GM19239 (cell line): ENCODE results near the gene SRRM4.
A peak's percentile ranks its signal among the peaks of the same experiment; 100 is the strongest.

Source experiments
- DNase-seq: peaks from one replicate; pipeline ENCODE4 v3.0.0; 2011; ENCODE audit warnings: low spot score; ENCODE audit not compliant: insufficient read length
- FAIRE-seq: peaks from 2 replicates; lab custom pipeline; 2011; peaks lifted over from hg19 to GRCh38; lab: Jason Lieb, UNC

The SRRM4 gene

GRCh38 chr12:119060847-119061796 lies 79.8 kb downstream of the SRRM4 start:
- FAIRE-seq (no peak), DNase-seq (peak; percentile 13)

DNA sequence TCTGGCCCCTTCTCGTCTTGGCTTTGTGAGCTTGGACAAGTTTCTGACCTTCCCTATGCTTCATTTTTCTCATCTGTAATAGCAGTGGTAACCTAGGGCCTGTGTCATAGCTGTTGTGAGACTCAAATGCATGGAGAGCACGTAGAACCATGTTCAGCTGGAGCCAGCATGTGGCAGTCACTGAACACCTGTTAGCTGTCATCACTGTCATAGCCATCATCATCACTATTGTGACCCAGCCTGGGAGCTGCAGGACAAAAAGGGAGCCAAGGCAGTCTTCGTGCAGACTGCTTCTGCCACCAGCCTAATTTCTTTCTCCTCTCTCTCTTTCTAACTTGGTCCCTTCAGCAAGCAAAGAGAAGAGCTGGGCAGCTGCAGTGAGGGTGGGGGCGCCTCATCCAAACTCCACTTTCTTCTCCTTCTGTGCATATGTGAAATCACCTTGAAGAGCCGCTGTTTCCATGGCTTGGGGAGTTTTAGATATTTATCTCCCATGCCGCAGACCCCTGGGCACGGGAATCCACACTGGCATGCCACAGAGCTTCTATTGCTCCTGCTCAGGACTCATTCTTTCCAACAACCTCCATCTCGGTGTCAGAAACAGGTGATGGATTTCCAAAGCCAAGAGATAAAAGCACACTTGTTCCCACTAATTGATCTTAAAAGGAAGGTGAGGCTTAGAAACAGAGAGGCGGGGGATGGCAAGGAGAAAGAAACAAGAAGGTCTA lies 87.0 kb downstream of the SRRM4 start:
- FAIRE-seq = no peak

DNA sequence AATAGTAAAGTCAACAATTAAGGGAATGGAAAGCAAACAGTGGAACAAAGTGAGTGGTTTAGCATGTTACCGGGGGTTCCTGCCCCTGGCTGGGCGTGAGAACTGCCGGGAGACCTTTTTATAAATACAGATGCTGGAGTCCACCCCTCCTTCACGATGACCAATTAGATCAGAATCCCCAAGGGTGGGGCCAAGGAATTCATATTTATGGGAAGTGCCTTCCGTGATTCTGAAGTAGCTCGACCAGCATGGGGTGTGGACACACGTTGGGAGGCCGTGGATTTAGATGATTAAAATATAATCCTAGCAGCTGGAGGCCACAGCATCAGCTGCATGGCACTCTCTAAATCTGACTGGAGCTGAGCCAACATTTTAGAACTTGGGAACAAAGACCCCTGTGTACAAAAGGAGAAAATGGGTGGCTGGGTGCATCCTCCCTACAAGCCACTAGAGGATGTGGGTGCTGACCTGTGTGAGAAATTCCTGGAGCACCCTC lies 87.9 kb downstream of the SRRM4 start:
- DNase-seq = no peak
- no peak for FAIRE-seq

More for the DNA sequence above, 87.0 kb downstream of the SRRM4 start:
- no peak for DNase-seq

- no peak for FAIRE-seq
- no peak for DNase-seq
Observed at GRCh38 chr12:119071176-119071575, 89.8 kb downstream of the SRRM4 start.

DNA sequence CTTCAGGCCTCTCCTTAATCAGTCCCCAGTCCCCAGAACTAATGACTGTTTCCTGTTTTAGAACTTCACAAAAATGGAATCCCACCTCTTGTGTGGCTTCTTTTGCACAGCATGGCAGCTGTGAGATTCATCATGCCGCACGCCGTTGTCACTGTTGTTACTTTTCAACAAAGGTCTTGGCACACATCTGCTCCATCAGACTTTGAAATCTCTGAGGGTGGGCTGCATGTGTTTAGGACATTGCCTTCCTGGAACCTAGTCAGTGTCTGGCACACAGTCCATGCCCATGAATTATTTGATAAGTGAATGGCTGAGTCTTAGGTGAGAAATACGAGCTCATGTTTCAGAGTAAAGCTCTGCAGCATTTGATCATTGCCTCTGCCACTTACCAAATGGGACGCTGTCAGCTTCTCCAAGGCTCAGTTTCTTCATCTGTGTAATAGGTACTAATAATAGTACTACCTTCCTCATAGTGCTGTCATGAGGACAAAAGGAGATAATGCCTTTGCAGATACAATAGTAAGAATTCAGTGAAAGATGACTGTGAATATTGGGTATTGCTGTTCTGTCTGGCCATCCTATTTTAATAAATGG lies 90.4 kb downstream of the SRRM4 start:
- FAIRE-seq = no peak
- DNase-seq = no peak

GRCh38 chr12:119072440-119072839 lies 91.1 kb downstream of the SRRM4 start:
- FAIRE-seq = no peak

DNA sequence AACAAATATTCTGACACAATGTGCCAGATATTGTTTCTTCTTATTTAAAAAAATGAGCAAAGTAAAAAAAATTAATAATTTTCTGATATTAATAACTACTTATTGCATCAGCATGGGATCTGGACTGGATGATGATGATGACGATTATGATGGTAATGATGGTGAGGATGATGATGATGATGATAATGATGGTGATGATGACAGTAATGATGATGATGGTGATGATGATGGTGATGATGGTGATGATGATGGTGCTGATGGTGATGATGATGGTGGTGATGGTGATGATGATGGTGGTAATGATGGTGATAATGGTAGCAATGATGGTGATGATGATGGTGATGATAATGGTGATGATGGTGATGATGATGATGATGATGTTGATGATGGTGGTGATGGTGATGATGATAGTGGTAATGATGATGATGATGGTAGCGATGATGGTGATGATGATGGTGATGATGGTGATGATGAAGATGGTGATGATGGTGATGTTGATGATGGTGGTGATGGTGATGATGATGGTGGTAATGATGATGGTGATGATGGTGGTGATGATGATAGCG lies 94.0 kb downstream of the SRRM4 start:
- DNase-seq (no peak), FAIRE-seq (no peak)

More at GRCh38 chr12:119072440-119072839, 91.1 kb downstream of the SRRM4 start:
- DNase-seq = no peak

DNA sequence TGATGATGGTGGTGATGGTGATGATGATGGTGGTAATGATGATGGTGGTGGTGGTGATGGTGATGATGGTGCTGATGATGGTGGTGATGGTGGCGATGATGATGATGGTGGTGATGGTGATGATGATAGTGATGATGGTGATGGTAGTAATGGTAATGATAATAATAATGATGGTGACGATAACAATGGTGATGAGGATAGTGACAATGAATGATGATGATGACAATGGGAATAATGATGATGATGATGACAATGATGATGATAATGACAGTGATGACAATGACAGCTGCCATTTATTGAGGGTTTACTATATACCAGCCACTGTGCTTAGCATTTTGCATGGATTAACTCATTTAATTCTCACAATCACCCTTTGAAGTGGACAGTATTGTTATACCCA lies 94.6 kb downstream of the SRRM4 start:
- DNase-seq (no peak), FAIRE-seq (no peak)

DNA sequence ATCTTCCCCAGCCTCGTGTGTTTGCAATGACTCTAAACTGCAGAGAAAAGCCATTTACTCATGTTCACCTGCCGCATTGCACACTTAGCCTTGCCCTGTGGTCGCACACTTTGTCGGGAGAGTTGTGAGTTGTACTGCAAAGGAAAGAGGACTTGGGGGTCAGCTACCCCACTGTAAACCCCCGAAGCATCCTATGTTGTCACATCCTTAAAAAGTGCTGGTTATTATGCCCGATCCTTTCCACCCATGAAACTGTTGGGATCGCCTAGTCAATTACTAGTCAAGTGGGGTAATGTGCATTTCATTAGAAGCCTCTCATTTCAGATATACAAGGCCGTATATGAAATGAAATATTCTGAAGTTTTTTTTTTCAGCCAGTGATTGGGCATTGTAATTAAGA lies 98.2 kb downstream of the SRRM4 start:
- DNase-seq = no peak
- no peak for FAIRE-seq

DNA sequence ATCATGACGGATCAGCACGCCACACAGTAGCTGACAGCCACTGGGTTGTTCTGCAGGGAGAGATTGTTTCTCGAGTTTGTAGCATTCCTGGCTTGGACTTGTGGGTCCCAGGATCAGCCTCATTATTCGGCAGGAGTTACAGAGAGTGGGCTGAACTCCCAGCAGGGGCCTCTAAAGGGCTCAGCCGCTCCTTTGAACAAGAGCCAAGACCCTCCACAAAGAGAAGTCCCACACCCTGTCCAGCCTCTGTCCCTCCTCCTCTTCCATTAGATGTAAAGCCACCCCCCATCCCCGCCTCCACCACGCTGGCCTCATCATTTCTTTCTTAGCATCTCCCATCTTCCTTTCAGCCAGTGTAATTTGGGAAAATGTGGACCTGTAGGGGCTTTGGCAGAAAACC lies 100.7 kb downstream of the SRRM4 start:
- no peak for FAIRE-seq
- no peak for DNase-seq

DNA sequence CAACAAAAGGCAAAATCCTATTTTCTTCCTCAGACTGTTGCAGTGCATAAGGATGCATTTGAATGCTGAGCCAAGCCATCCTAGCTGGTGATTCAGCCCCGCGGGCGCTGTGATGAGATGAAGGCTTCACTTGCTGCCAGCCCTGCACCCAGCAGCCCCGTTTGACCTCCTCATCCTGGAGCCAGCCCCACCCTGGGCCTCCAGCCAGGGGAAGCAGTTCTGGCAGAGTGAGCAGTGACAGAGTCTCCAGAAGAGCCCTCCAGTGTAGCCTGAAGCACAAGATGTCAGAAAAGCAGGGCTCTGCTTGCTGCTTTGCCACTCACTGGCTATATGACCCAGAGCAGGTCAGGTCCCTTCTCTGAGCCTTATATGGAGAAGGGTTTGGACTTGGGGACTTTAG lies 101.2 kb downstream of the SRRM4 start:
- no peak for DNase-seq

DNA sequence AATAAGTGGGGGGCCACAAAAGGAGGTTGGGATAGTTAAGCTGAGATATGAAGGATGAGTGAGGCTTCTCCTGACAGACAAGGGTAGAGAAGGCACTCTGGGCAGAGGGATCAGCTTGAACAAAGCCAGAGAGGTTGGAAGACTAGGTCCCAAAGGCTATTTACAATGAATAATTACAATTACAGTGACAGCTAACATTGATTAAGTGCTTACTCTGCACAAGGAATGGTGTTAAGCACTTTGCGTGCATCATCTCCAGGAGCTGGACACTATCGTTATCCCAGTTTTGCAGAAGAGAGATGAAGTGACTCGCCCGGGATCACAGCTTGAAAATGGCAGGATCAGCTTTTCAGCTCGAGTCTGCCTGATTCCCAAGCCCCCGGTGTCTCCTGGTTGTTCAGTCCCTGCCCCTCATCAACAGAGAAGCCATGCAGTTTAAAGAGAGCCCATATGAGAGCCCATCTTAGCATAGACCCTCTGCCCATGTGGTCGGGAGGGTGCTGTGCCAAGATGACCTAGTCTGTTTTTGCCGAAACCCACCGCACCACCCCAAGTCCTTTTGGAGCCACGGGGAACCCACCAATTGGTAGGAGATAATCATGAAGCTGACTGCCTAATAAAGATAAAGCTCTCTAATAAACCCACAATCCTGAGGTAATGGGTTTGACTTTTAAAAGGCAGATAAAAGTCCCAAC lies 107.5 kb downstream of the SRRM4 start:
- no peak for FAIRE-seq

More for the DNA sequence above, 101.2 kb downstream of the SRRM4 start:
- no peak for FAIRE-seq

DNA sequence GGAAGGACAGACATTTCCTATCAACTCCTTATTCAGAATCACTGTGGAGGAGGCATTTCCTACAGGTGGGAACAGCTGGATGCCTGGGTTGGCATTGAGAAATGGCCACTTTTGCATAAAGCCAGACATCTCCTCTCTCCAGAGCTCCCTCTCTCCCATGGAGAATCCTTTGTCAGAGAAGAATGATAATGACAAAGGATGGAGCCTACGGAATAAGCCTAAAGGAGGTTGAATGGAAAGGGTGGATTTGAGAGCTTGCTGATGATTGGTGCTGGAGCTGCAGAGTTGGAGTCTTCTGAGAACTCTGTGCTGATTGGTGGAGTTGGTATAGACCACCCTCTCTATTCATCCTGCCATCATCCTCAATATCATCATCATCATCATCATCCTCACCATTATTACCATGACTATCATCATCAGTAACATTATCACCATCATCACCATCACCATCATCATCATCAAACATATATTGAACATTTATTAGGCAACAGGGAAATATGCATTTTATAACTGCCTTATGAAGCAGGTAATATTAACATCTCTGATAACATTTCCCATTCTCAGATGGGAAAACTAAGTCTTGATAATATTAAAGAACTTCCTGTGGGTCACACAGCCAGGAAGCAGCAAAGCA lies 108.2 kb downstream of the SRRM4 start:
- DNase-seq = no peak
- FAIRE-seq = no peak

More for the DNA sequence above, 107.5 kb downstream of the SRRM4 start:
- DNase-seq = no peak

DNA sequence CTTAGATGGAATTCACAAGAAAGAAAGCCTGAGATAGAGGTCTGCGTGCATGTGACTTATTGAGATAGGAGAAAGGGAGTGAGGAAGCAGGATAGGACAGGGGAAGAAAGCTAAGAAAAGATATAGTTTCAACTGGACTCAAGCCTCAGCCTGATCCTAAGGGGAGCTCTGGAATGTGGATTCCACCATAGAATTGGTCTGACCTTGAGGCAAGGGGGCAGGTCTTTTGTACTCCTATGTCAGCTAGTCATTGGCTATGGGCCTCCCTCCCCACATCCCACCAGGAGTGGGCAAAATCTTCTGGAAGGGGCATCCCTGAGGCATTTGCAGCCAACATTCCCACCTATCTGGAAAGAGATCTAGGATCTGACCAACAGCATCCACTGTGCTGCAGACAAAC lies 108.9 kb downstream of the SRRM4 start:
- DNase-seq = no peak
- FAIRE-seq = no peak

GRCh38 chr12:119090865-119091264 lies 109.5 kb downstream of the SRRM4 start:
- FAIRE-seq (no peak), DNase-seq (no peak)

DNA sequence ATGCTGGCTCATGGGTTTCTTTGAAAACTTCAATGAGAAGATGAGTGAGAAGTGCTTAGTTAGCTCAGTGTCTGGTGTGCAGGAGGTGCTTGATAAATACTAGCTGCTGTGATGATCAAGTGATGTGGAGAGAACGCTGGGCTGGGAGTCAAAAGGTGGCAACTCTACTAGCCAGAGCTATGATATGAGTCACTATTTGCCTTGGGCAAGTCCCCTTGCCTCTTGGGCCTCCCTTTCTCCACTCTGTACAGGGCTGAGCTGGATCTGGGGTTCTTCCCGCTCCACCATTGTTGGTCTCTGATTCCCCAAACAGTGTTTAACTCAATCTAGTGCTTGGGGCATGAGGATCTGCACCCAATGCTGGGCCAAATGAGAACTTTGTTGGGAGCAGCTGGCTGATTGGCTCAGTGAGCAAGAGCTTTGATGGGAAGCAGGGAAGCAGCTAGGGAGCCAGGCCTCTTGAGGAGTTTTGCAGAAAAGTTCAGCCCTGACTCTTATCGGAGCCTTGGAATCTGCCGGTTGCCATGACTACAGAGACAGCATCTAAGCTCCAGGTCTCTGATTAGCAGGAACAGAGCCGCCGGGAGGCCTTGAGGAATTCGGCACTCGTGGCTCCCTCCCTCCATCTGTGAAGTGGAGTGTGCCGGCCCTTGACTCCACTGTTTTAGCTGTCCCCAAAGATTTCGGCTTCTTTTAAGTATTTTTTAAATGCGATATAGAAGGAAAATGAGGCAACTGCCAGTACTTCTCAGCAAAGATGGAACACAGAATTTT lies 115.3 kb downstream of the SRRM4 start:
- no peak for FAIRE-seq
- no peak for DNase-seq

DNA sequence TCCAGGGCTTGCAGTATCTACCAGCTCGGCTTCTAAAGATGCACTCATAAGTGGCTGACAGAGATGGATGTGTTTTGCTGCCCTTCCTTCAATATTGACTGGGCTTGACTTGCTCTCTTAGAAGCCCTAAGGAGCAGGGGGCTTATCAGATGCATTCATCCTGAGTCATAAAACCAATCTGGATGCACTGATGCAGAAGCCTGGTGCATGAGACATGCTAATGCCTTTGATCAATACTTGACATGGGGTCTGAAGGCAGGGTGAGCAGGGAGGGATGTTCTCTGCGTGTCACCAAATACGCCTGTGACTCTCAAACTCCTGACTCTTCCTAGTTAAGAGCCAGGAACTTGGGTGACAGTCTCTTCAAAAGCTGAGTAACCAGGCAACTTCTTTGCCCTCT lies 119.6 kb downstream of the SRRM4 start:
- DNase-seq (no peak), FAIRE-seq (no peak)

DNA sequence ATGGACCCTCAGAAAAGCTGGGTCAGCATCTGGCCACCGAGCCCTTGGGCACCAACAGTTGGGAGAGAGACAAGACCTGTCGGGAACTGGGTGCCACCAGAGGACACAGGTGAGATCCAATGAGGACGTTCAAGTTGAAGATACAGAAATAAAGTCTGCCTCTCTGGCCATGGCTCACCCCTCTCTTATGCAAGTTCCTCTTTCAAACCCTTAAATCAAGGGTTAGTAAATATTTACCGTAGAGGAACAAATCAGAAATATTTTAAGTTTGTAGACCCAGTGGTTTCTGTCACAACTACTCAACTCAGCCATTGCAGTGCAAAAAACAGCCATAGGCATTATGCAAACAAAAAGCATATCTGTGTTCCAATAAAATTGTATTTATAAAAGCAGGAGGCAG lies 120.9 kb downstream of the SRRM4 start:
- DNase-seq (no peak), FAIRE-seq (no peak)

- no peak for FAIRE-seq
Observed at GRCh38 chr12:119102714-119103113, 121.4 kb downstream of the SRRM4 start.

More at GRCh38 chr12:119102714-119103113, 121.4 kb downstream of the SRRM4 start:
- DNase-seq = no peak
